Right atrium auricular region (tissue), 2 donors: ENCODE results near the gene SDHB. TPM values are rescaled to one million over a fixed set of nuclear protein-coding genes. Genes with fewer than 3 reads are reported as not detected.

Experiments used
- DNase-seq: peaks from one replicate; pipeline ENCODE4 v3.0.0-alpha.2; 2019; ENCODE audit warnings: low spot score
- H3K27ac ChIP-seq, 2 donors: fragments of 200-600 bp; sonication (generic); 1 replicate in 1 of 2; 2 replicates in 1 of 2; pipeline ENCODE4 v1.5.1; 2016 to 2019
- H3K27me3 ChIP-seq, 2 donors: fragments of 200-600 bp; sonication (generic); one replicate each; pipeline versions ENCODE4 v1.5.1 to v1.6.0; 2017 to 2019
- H3K36me3 ChIP-seq: fragments of 200-600 bp; sonication (generic); one replicate; pipeline ENCODE4 v1.5.1; 2016
- H3K4me1 ChIP-seq, 2 donors: fragments of 200-600 bp; sonication (generic); one replicate each; pipeline versions ENCODE4 v1.5.1 to v1.6.0; 2017 to 2019
- H3K4me3 ChIP-seq, 2 donors: fragments of 200-600 bp; sonication (generic); 1 replicate in 1 of 2; 2 replicates in 1 of 2; pipeline ENCODE4 v1.5.1; 2017 to 2019; ENCODE audit warnings: mild to moderate bottlenecking in 1 of 2, moderate library complexity in 1 of 2
- H3K9me3 ChIP-seq, 2 donors: fragments of 200-600 bp; sonication (generic); one replicate each; pipeline ENCODE4 v1.5.1; 2019
- total RNA-seq, 2 donors: library from RNA; depleted of rRNA; stranded (reverse); fragments of >200 nt; gene quantifications; one replicate each; pipeline ENCODE4 v1.1.0, GENCODE V29; 2016
- TF ChIP-seq, protein P1 (sequence below), 2 donors: fragments of 200-600 bp; sonication (generic); IDR thresholded peaks; one replicate each; pipeline ENCODE4 v1.5.1; 2019; ENCODE audit warnings: antibody characterized with exemption in 2 of 2

Gene SDHB
- total RNA-seq, 2 donors from 2014 or later, result 240 to 528 TPM

DNA sequence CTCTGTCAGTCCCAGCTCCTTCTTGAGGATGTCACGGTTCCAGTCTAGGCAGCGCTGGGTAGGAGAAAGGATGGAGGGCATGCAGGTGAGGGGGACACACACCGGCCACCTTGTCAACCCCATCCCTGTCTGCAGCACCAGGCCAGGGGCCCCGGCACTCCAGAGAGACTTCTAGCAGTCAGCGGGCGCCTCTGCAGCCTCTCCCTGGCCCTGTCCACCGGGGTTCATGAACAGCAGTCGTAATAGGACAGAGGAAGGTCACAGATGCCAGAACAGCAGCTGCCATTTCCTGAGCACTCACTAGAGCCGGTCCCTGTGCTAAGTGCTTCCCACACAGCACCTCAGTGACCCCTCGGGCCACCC is 16.3 kb upstream of the SDHB start:
- TF ChIP-seq, protein P1, sequence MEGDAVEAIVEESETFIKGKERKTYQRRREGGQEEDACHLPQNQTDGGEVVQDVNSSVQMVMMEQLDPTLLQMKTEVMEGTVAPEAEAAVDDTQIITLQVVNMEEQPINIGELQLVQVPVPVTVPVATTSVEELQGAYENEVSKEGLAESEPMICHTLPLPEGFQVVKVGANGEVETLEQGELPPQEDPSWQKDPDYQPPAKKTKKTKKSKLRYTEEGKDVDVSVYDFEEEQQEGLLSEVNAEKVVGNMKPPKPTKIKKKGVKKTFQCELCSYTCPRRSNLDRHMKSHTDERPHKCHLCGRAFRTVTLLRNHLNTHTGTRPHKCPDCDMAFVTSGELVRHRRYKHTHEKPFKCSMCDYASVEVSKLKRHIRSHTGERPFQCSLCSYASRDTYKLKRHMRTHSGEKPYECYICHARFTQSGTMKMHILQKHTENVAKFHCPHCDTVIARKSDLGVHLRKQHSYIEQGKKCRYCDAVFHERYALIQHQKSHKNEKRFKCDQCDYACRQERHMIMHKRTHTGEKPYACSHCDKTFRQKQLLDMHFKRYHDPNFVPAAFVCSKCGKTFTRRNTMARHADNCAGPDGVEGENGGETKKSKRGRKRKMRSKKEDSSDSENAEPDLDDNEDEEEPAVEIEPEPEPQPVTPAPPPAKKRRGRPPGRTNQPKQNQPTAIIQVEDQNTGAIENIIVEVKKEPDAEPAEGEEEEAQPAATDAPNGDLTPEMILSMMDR (IDR thresholded peaks at IDR 0.05), result no peak
- no peaks in the 10 kb centered on the region for H3K36me3 ChIP-seq
- no peaks in the 10 kb centered on the region for H3K4me1 ChIP-seq
- no peak overlapping the region for H3K4me3 ChIP-seq
- no peak for DNase-seq
- H3K27me3 ChIP-seq, result no peaks in the 10 kb centered on the region
- peaks cover 0 to 4% of the 10 kb centered on the region in 2 donors for H3K9me3 ChIP-seq
- no peak overlapping the region for H3K27ac ChIP-seq

- Histone ChIP-seq H3K27me3 (no peaks in the 10 kb centered on the region), H3K9me3 (peaks cover 0 to 8% of the 10 kb centered on the region in 2 donors), H3K4me3 (no peak overlapping the region), H3K4me1 (no peaks in the 10 kb centered on the region), H3K27ac (no peak overlapping the region), H3K36me3 (no peaks in the 10 kb centered on the region)
- no peak for DNase-seq
- TF ChIP-seq, protein P1 (IDR thresholded peaks at IDR 0.05), result no peak
These were observed 15.8 kb upstream of the SDHB start for GRCh38 chr1:17069452-17070162.

DNA sequence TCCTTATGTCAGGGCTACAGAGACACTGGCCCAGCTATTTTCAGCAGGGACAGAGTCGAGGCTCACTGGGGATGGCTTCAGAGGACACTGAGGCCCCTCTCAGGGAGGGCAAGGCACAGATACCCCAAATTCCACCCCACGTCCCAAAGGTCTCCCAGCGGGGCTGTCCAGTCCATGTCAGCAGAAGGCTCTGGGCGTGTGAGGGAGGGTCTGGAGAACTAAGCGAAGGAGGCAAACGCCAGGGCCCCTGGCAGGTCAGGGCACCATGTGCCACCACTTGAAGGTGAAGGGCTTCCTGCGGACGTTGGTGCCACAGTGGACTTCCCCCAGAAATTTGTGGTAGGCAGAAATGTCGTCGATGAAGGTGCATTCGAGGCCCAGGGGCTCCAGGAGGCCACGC is 15.0 kb upstream of the SDHB start:
- Histone ChIP-seq H3K4me1 (peaks cover 0 to 4% of the 10 kb centered on the region in 2 donors), H3K27ac (no peak overlapping the region), H3K27me3 (no peaks in the 10 kb centered on the region), H3K36me3 (no peaks in the 10 kb centered on the region), H3K9me3 (peaks cover 0 to 8% of the 10 kb centered on the region in 2 donors), H3K4me3 (no peak overlapping the region)
- DNase-seq, result no peak
- TF ChIP-seq, protein P1 (IDR thresholded peaks at IDR 0.05), result no peak

- Histone ChIP-seq H3K9me3 (peaks cover 0 to 8% of the 10 kb centered on the region in 2 donors), H3K4me1 (peaks cover 0 to 7% of the 10 kb centered on the region in 2 donors), H3K27me3 (no peaks in the 10 kb centered on the region), H3K4me3 (no peak overlapping the region), H3K36me3 (no peaks in the 10 kb centered on the region), H3K27ac (no peak overlapping the region)
- no peak for DNase-seq
- TF ChIP-seq, protein P1 (IDR thresholded peaks at IDR 0.05), result no peak
These were observed 13.8 kb upstream of the SDHB start for GRCh38 chr1:17067465-17068240.

DNA sequence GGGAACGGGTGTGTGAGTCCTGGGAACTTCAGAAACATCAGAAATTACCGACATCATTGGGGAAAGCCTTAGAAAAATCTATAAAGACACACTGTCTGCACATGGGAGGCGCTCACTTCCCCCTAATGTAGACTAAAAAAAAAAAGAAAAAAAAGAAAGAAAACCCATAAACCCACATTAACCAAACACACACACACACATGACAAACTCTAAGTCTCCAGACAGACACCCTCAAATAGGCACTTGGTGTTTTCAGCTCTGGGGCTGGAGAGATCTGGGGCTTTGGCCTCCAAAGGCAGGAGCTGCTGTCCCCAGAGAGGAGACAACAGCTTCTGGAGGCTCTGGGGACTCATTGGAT is 13.2 kb upstream of the SDHB start:
- no peak overlapping the region for H3K27ac ChIP-seq
- TF ChIP-seq, protein P1 (IDR thresholded peaks at IDR 0.05), result no peak
- H3K4me3 ChIP-seq, result no peak overlapping the region
- H3K27me3 ChIP-seq, result no peaks in the 10 kb centered on the region
- no peak for DNase-seq
- peaks cover 0 to 8% of the 10 kb centered on the region in 2 donors for H3K9me3 ChIP-seq
- no peaks in the 10 kb centered on the region for H3K36me3 ChIP-seq
- H3K4me1 ChIP-seq, result peaks cover 0 to 7% of the 10 kb centered on the region in 2 donors
